ENCODE data around the gene CABS1. TPM values are rescaled to one million over a fixed set of nuclear protein-coding genes. Genes with fewer than 3 reads are reported as not detected.

The CABS1 gene
- total and polyA plus RNA-seq, 2 of the 8 experiments (the other 6 are each of a cell fraction or from before 2014, with no cell fraction given): 0.03 TPM; not detected in 1

DNA sequence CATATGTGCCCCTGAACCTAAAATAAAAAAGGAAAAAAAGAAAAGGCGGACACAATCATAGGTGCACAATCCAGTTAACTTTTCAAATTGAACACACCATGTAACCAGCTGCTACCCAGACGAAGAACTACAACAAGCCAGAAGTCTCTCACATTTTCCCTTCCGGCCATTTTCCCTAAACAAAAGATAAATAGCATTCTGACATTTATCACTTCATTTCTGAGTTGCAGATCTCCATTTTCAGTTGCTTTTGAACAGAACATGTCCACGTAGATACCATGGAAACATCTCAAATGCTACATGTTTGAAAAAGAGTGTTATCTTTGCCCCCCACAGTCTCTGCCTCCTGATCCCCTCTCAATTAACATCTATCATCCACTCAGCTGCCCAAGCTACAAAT lies 29.2 kb upstream of the CABS1 start (continued):
- TF ChIP-seq NRF1 (IDR thresholded peaks at IDR 0.05; ENCODE audit: low read depth, low read length): no peak
